GM18511 (cell line): ENCODE data around the gene MAPKAP1.

ENCODE experiments used
- ATAC-seq: cut with Tn5 transposase; IDR thresholded peaks from one replicate; pipeline ENCODE4 v1.9.1; 2021; ENCODE audit warnings: mild to moderate bottlenecking, moderate library complexity; ENCODE audit not compliant: unreplicated experiment

Gene MAPKAP1

DNA sequence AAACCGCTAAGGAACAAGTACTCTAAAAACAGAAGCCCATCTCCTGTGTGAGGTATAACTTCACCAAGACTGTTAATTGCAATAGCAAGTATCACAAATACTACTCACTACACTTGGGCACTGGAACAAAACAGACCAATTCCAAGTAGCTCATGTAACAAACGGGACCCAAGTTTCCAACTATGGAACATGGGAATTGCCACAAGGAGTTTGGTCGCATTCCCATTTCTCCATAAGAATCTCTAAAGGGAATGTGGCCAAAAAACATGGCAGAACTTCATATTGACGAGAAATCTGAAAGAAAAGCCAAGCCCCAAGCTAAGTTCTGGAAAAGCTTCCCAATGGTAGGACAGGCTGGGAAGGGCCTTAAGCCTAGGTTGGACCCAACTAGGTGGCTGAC lies 162.5 kb downstream of the MAPKAP1 start:
- no peak for ATAC-seq

- no peak for ATAC-seq
Observed at GRCh38 chr9:125541840-125542243, 165.2 kb downstream of the MAPKAP1 start.

DNA sequence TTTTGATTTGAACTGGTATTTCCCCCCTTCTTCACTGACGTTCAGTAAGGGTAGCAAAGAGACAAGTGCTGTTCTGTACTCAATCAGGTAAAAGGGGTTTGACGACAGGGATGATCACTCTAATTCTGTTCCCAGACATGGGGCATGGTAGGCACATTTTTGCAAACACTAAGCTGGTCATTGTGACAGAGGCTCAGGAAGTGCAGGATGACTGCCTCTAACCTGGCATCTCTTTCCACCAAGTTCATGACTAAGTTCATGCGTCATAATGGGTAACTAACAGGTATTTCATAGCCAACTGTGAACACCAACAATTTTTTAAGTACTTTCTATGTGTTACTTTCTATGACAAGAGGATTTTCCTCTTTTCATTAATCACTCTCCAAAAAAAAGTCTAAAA lies 166.5 kb downstream of the MAPKAP1 start:
- ATAC-seq: no peak

- no peak for ATAC-seq
Observed at GRCh38 chr9:125538092-125538473, 168.9 kb downstream of the MAPKAP1 start.

DNA sequence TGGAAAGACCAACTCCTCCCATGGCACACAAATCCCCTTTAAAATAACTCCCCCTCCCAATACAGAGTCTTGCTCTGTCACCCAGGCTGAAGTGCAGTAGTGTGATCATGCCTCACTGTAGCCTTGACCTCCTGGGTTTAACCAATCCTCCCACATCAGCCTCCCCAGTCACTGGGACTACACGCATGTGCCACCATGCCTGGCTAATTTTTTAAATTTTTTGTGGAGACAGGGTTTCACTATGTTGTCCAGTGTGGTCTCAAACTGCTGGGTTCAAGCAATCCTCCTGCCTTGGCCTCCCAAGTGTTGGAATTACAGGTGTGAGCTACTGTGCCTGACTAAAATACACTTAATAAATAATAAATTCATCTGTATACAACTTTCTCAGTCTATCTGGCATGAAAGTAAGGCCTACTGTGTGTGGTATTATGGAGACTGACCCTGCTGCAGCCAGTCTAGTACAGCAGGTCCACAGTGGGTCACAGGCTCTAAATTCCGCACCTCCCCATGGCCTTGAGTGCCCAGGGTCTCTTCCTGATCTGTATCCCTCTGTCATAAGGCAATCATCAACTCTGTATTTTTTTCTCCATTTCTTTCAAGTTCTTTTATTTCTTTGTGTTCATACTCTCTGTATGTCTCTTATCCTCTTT lies 169.4 kb downstream of the MAPKAP1 start:
- no peak for ATAC-seq

DNA sequence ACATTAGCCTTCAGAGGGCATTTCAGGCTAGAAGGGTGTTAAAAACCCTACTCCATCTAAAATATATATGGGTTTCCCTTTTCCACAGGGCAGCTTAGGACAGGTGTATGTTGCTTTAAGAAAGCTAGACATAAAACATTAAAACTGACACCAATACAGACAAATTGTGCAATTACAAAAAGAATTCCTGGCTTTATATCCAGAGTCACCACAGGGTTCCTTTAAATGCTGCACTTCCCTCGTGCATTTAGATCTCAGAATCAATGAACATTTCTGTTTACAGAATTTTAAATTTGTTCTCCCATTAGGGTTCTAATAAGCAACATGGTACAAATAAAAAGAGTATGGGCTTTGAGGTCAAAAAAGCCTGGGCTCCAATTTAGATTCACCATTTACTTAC lies 170.2 kb downstream of the MAPKAP1 start:
- no peak for ATAC-seq

DNA sequence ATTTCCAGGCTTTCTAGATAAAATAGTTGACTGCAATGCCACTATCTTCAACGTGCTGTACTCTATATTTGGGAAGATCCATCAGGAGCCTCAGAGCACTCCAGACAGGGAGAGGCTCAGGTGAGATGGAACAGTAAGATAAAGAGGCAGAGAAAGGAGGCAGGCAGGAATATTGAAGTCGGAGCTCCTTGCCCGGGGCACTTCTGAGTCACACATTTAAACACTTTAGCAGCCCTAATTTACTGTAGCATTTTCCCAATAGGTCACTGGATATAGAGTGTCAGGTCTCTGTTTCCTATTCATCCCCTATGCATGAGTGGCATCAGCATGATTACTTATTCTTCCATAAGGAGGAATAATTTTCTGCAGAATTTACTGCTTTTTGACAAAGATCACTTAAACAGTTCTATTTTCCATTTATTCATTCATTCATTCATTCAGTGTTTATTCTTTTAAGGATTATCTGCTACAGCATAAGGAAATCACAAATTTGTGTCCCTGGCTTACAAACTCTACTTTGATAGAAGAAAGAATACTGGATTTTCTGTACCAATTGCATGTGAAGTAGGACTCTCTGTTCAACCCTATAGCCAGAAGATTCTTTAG lies 170.7 kb downstream of the MAPKAP1 start:
- no peak for ATAC-seq

DNA sequence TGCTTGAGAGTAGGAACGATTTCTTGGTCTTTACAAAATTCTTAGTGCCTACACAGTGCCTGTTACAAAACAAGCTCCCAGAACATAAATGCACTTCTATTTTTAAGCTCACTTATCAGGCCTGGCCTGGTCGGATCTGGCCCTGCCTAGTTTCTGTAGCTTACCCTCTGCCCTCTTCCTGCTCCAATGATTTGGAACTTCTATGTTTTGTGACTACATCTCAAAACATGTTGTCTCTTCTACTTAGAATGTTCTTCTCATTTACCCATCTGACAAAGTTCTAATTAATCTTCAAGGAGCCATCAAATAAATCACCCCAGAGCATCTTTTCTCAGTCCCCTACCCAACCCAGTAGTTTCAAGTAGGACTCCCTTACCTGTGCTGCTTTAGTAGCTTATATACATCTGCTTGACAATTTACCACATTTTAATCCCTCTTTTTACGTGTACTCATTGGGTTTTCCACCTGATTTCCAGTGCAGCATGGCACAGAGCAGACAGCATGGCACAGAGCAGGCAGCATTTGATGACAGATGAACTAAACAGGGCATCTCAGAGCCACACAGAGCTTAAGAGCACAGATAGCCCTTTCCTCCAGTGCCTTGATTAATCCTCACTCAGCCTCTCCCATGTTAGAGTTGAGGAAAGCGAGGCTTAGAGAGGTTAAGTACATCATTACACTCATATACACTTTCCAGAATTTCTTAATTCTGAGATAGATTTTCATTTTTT lies 171.9 kb downstream of the MAPKAP1 start:
- ATAC-seq: no peak

DNA sequence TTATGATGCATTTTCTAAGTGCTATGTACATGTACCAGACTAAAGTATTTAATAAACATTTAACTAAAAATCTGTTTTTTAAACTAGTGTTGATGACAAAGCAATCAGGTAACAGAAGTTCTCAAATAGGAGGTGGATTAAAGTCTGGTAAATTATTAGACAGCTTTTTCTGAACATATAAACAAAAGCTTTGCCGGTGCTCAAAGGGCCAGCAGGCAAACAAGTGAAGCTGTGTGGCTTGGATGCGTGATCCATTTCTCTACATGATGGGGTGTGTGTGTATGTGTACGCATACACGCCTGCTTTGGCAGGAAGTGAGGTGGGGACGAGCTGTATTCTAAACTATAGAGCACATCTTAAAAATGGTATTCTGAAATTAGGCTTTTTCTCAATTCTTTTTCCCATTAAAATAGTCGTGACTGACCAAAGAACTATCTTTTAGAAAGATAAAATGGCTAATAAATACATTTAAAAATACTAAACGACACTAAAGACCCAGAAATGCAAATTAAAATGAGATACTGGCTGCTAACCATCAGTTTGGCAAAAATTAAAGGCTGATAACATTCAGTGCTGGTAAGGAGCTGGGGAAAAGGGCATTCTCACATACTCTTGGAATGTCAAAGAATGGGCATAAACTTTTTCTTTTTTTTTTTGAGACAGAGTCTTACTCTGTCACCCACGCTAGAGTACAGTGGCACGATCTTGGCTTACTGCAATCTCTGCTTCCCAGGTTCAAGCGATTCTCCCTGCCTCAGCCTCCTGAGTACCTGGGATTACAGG lies 174.0 kb downstream of the MAPKAP1 start:
- ATAC-seq: no peak

DNA sequence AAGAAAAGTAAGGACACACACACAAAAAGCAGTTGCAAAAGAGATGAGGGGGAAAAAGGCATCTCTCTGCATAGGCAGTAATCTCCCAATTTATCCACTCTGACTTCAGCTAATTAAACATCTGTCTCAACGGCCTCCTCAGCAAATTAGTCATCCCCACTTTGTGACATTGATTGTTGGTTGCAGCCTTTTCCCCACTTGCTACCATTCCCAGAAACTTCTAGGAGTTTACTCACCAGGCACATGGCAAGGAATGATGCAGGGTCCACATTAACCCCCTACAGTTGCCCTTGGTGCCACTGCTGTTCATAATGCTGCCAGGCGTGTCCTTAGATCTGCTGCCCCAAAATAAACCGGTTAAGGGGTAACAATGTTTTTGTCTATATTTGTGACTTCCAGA lies 174.6 kb downstream of the MAPKAP1 start:
- ATAC-seq: no peak

DNA sequence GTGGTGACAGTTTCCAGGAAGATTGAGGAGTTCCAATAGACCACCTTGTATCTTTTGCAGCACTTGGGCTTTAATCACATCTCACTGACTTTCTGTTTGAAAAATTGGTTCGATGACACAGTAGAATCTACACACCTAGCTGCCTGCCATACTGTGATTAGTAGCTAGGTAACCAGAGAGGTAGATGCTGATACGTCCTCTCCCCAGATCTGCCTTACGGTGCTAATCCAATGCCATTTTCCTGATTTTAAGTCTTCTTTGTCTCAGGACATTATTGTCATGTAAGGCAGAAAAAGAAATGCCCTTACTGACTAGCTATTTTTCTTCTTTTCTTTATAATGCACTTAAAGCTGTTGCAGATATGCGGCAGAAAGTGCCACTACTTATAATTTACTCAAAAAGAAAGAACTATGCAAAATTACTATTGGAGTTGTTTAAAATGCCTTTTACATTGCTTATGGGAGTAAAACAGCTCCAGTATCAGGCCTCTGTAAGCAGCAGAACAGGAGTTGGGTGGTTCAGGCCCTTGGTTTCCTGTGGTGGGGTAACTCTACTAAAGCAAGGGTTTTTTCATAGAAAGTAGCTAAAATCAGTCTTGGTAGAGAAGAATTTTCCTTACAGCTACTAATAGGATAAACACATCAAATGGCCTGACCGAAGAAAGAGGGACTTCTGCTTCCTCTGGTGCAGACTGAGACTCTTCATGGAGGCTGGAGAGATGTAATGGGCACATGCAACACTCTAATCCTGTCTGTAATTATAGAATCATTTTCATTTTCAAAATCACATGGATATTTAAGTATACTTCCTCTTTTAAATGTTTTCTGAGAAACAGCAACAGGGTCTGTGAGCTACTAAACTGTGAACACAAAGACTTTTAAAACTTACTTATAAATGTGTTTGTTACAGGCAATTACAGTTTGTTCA lies 177.2 kb downstream of the MAPKAP1 start:
- ATAC-seq: peak; percentile 61

DNA sequence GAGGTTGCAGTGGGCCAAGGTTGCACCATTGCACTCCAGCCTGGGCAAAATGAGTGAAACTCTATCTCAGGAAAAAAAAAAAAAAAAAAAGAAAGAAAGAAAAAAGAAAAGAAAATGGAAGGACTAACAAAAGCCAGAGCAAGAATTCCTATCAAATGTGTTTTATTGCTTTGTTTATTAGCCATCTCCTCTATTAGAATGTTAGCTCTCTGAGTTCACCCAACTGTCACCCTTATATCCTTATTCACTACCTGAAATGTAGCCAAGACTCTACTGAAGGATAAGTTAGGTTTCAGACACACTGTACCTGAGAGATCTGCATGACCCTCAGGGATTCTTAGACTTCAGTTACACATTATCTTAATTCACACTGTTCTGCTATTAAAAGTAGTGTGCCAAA lies 177.9 kb downstream of the MAPKAP1 start:
- ATAC-seq: no peak

DNA sequence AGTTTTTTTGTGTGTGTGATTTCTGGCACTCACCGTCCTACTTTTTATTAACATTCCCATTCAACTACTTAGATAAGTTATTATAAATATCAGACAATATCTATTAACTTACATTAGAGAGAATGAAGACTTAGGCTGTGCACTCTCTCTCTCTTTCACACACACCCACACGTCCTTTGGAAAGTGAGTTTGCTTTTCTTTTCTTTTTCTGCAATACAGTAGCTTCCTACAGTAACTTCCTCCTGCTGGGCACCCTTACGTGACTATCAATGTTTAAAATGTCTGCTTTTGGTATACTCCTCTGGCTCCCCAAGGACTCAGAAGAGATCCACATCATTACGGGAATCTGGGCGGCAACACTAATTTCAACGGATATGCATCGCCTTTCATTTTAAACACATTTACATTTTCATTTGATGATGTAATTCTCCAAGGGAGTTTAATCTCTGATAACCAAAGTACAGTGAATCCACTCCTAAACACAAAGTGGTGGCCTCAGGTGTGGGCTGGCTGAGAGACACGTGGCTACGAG lies 179.5 kb downstream of the MAPKAP1 start:
- ATAC-seq: no peak

DNA sequence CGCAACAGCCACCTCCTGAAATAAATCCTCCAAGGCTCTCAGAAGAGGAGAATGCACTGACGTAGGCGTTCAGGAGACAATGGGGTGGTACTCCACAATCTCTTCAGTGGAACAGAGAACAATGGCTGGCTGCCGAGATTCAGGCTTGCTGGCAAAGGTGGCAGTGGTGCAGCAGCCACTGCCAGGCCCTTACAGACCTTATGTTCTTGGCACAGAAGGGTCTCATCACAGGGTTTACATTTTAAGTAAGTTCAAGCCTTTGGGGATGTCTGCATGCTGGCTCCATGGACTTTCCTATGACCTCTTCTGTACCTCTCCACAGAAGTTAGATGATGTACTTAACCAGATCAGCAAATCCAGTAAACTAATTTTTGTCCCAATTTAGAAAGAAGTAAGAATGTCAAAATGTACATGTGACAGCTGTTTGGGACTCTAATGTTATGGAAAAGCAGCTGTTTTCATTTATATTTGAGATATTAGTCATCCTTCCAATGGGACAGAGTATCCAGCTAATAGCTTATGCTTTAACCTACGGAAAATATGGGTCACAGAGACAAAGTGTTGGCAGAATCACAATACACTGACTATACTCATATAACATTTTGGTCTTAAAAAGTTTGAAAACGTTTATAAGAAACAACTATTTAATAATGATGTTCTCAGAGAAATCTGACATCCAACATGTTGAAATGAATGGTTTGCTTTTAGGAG lies 180.9 kb downstream of the MAPKAP1 start:
- ATAC-seq: no peak

- no peak for ATAC-seq
Observed at GRCh38 chr9:125524583-125525355, 182.2 kb downstream of the MAPKAP1 start.

- ATAC-seq: no peak
Observed at GRCh38 chr9:125523681-125524080, 183.3 kb downstream of the MAPKAP1 start.

- no peak for ATAC-seq
Observed at GRCh38 chr9:125522328-125522725, 184.7 kb downstream of the MAPKAP1 start.

DNA sequence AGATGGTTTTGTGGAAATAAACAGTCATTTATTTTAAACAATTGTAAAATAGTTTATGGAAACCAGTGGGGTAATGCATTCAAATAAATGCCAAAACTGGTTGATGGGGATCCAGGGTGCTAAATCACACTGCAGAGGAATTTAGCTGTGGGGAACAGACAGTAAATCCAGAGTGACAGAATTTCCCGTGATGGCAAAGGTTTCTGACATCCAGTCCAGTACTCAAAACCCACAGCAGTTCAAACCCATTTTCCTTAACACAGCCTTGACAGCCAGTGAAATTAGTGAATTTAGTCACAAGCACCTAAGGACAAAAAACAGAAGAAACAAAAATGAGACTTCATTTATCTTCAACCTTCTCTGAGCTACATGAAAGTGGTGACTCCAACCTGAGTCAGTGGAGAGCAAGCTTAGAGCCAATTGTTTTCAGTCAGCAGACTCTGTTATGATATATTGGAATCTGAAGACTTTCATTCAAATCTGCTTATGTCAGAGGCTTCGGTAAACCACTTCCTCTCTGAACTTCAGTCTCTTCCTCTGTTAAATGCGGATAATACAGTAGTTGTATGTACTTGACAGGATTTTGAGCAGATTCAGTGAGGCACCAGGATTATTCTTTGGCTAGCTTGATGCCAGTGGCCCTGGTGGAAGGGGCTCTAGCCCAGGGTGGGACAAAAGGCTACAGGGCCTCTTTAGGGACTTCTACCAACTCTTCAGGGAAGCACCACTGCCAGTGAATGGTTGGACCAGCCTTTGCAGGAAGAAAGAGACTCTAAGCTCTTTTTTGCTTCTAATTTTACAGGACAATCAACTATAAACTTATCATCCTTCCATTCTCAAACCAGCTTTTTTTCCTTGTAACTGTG lies 185.3 kb downstream of the MAPKAP1 start:
- no peak for ATAC-seq
